Calu3 (cell line): ENCODE measurements around the gene MOB3B. TPM values are rescaled to one million over a fixed set of nuclear protein-coding genes. Genes with fewer than 3 reads are reported as not detected.

Experiments
- BruUV-seq: library from RNA; stranded (reverse); fragments of 400-500 nt; replicated peaks from 2 replicates; lab custom pipeline; 2021; lab: Mats Ljungman, UMichigan
- CTCF ChIA-PET: fragments of 300-600 bp; sonication (Branson Sonifier 250); formaldehyde crosslinking; loops from one replicate; lab custom pipeline; 2022; ENCODE audit warnings: antibody characterized with exemption; lab: Charles Lee
- DNase-seq: peaks from one replicate; pipeline ENCODE4 v3.0.0; 2022
- H3K27ac Mint-ChIP-seq: one replicate; pipeline ENCODE4 v1.8.0; 2022; ENCODE audit warnings: mixed read lengths; ENCODE audit not compliant: unreplicated experiment
- H3K27me3 Mint-ChIP-seq: one replicate; pipeline ENCODE4 v1.8.0; 2022; ENCODE audit warnings: mixed read lengths; ENCODE audit not compliant: unreplicated experiment
- H3K36me3 Mint-ChIP-seq: one replicate; pipeline ENCODE4 v1.8.0; 2022; ENCODE audit warnings: mild to moderate bottlenecking, moderate library complexity, mixed read lengths; ENCODE audit not compliant: insufficient read depth, unreplicated experiment
- H3K4me1 Mint-ChIP-seq: one replicate; pipeline ENCODE4 v1.8.0; 2022; ENCODE audit warnings: mild to moderate bottlenecking, low read depth, mixed read lengths; ENCODE audit not compliant: unreplicated experiment
- H3K4me3 Mint-ChIP-seq: one replicate; pipeline ENCODE4 v1.8.0; 2022; ENCODE audit warnings: mild to moderate bottlenecking, low read depth, moderate library complexity, mixed read lengths; ENCODE audit not compliant: unreplicated experiment
- H3K9me3 Mint-ChIP-seq: one replicate; pipeline ENCODE4 v1.8.0; 2022; ENCODE audit warnings: low read depth, mixed read lengths; ENCODE audit not compliant: unreplicated experiment
- intact Hi-C: fragments of 100-400 bp; cut with micrococcal nuclease; formaldehyde crosslinking; loops from one replicate; pipeline ENCODE4 v1.10.0; 2022; ENCODE audit not compliant: unreplicated experiment
- total RNA-seq: library from RNA; stranded (reverse); gene quantifications from 2 replicates; pipeline ENCODE4 v1.2.3, GENCODE V29; 2022
- TF ChIP-seq, protein P1 (sequence below): fragments of 200-600 bp; IDR thresholded peaks from one replicate; pipeline ENCODE4 v1.8.0; 2022; ENCODE audit warnings: antibody characterized with exemption; ENCODE audit not compliant: unreplicated experiment

Gene MOB3B
- total RNA-seq, 1 experiment from 2014 or later, result 7.6 TPM

DNA sequence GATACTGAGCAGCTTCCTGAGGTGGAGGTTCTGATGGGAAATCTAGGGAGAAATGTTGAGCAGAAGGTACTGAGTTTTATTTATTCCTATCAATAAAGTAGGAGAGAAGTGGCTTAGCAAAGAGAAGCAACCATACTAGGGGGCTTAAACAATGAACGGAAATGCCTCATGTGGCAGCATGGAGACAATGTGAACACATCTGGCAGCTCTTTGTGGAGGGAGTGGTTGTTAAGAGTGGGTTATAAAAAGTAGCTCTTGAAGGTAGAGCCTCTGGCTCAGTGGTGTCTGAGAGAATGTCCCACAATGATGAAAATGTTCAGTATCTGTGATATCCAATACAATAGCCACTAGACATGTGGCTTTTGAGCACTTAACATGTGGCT is 179.9 kb downstream of the MOB3B start:
- H3K27me3 Mint-ChIP-seq, result no peaks in the 10 kb centered on the region
- TF ChIP-seq, protein P1, sequence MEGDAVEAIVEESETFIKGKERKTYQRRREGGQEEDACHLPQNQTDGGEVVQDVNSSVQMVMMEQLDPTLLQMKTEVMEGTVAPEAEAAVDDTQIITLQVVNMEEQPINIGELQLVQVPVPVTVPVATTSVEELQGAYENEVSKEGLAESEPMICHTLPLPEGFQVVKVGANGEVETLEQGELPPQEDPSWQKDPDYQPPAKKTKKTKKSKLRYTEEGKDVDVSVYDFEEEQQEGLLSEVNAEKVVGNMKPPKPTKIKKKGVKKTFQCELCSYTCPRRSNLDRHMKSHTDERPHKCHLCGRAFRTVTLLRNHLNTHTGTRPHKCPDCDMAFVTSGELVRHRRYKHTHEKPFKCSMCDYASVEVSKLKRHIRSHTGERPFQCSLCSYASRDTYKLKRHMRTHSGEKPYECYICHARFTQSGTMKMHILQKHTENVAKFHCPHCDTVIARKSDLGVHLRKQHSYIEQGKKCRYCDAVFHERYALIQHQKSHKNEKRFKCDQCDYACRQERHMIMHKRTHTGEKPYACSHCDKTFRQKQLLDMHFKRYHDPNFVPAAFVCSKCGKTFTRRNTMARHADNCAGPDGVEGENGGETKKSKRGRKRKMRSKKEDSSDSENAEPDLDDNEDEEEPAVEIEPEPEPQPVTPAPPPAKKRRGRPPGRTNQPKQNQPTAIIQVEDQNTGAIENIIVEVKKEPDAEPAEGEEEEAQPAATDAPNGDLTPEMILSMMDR, result no peak
- BruUV-seq, result no TSS peak
- peaks cover 8% of the 10 kb centered on the region for H3K4me1 Mint-ChIP-seq
- intact Hi-C loops, result no loop called here
- no peaks in the 10 kb centered on the region for H3K9me3 Mint-ChIP-seq
- DNase-seq, result no peak
- no peaks in the 10 kb centered on the region for H3K36me3 Mint-ChIP-seq
- CTCF ChIA-PET, result no interaction called here
- no peak overlapping the region for H3K4me3 Mint-ChIP-seq
- no peak overlapping the region for H3K27ac Mint-ChIP-seq

DNA sequence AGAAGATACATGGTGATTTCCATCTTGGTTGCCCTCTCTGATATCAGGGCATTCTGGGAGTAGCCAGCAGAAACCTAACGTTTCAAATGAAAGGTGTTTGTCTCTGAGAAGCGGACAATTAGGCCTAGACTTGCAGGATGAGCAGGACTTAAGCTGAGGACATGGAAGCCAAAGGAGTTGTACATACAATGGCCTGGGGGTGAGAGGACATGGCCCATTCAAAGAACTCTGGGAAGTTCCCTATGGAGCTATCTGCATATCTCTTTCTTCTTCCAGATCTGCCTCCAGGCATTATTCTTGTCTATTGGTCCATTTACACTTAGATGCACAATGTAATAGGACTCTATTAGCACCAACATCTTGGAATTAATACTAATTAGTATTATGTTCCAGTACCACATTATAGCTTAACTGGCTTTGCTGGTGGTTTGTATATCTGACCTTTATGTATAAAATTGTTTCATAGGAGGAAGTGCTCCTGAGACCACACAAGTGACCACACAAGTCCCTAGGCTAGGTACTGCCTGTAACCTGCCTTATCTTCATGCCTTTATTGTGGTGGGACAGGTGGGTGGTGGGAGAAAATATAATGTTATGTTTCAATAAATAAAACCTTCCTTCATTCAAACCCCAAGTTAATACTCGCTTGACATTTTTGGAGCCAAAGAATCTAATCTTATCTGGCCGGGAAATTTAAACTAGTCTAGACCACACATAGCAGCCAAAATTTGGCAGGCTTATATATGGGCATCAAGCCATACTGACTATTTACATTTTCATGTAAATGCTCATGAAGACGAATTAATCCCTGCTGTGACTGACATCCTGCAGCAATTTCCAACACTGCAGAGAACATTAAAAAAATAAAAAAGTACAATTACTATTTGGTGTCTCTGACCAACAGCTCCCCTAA is 180.6 kb downstream of the MOB3B start:
- CTCF ChIA-PET, result no interaction called here
- Mint-ChIP-seq H3K27me3 (no peaks in the 10 kb centered on the region), H3K9me3 (no peaks in the 10 kb centered on the region), H3K4me1 (peaks cover 8% of the 10 kb centered on the region), H3K36me3 (no peaks in the 10 kb centered on the region), H3K4me3 (no peak overlapping the region), H3K27ac (no peak overlapping the region)
- BruUV-seq, result no TSS peak
- TF ChIP-seq, protein P1, result no peak
- DNase-seq, result no peak
- intact Hi-C loops, result no loop called here

DNA sequence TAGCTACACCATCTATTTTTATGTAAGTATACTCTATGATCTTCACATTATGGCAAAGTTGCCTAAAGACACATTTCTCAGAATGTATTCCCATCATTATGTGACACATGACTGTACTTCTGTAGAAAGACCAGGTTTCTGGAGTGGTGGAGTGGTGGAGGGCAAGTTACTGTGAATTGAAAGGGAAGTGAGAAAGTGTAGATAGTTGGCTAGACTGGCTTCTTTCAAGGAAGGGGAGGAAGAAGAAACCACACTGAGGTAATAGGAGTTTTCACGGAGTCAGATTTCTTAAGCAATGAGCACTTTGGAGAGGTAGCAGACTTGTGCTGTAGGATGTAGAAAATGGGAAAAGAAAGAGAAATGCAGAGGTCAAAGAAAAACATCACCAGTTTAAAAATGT is 181.7 kb downstream of the MOB3B start:
- no peak for DNase-seq
- no TSS peak for BruUV-seq
- TF ChIP-seq, protein P1, result no peak
- H3K27ac Mint-ChIP-seq, result no peak overlapping the region
- no peak overlapping the region for H3K4me3 Mint-ChIP-seq
- CTCF ChIA-PET, result no interaction called here
- no peaks in the 10 kb centered on the region for H3K27me3 Mint-ChIP-seq
- H3K4me1 Mint-ChIP-seq, result peaks cover 8% of the 10 kb centered on the region
- H3K9me3 Mint-ChIP-seq, result no peaks in the 10 kb centered on the region
- H3K36me3 Mint-ChIP-seq, result no peaks in the 10 kb centered on the region
- intact Hi-C loops, result no loop called here

DNA sequence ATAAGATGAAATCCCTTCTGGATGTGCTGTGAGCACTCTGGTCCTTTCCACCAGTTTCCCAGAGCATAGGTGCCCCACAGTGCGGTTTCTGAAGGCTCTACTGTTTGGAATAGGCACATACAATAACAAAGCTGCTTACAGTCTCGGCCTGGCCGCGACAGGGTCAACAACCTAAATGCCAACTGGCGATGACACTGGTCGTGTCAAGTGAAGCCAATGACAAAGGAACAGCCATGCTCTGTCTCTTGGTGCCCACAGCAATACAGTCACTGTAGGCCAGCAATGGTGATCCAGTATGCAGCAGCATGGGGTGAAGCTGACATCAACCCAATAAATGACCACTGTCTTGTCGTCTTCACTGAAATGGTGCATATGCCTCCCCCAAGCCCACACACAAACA is 184.8 kb downstream of the MOB3B start:
- Mint-ChIP-seq H3K9me3 (no peaks in the 10 kb centered on the region), H3K36me3 (no peaks in the 10 kb centered on the region), H3K27me3 (no peaks in the 10 kb centered on the region), H3K4me1 (peaks cover 8% of the 10 kb centered on the region), H3K27ac (no peak overlapping the region), H3K4me3 (no peak overlapping the region)
- CTCF ChIA-PET, result no interaction called here
- intact Hi-C loops, result no loop called here
- BruUV-seq, result no TSS peak
- no peak for DNase-seq
- TF ChIP-seq, protein P1, result no peak
